HEK293 (cell line): ENCODE data around the gene FYTTD1.

ENCODE experiments used
- CTCF ChIA-PET: fragments of 350-600 bp; formaldehyde crosslinking; extraction: SDS; loops from one replicate; lab custom pipeline; 2021; ENCODE audit warnings: antibody characterized with exemption; lab: Yijun Ruan, JAX
- POLR2A ChIA-PET: fragments of 300-600 bp; formaldehyde crosslinking; extraction: SDS; loops from one replicate; lab custom pipeline; 2020; ENCODE audit warnings: antibody characterized with exemption, inconsistent platforms; lab: Yijun Ruan, JAX
- H3K27ac ChIP-seq: fragments of 200-500 bp; sonication (Bioruptor generic); 2 replicates; pipeline ENCODE4 v1.5.1; 2014; ENCODE audit warnings: low read depth, low read length, control low read depth, inconsistent platforms; ENCODE audit errors: extremely low read depth
- H3K36me3 ChIP-seq, 2 experiments: fragments of 200-500 bp in 1 of 2; sonication (Bioruptor generic) in 1 of 2; 1 replicate in 1 of 2; 2 replicates in 1 of 2; pipeline ENCODE4 v1.5.1; 2014 to 2017; ENCODE audit warnings: inconsistent platforms in 2 of 2, low read length in 2 of 2; ENCODE audit not compliant: control insufficient read depth in 2 of 2, insufficient read depth in 1 of 2
- H3K4me1 ChIP-seq: fragments of 200-500 bp; sonication (Bioruptor generic); 2 replicates; pipeline ENCODE4 v1.5.1; 2014; ENCODE audit warnings: mild to moderate bottlenecking, low read length, inconsistent platforms; ENCODE audit not compliant: control insufficient read depth, insufficient read depth
- H3K4me3 ChIP-seq: 2 replicates; pipeline ENCODE4 v1.5.1; 2011; ENCODE audit warnings: low read depth, mild to moderate bottlenecking, control low read depth, low read length, moderate library complexity
- H3K9me3 ChIP-seq: fragments of 200-500 bp; sonication (Bioruptor generic); 2 replicates; pipeline ENCODE4 v1.5.1; 2014; ENCODE audit warnings: low read depth, low read length, inconsistent platforms; ENCODE audit not compliant: control insufficient read depth, insufficient read depth
- BCL11B ChIP-seq: fragments of 450-650 bp; formaldehyde crosslinking; IDR thresholded peaks from 2 replicates; pipeline ENCODE4 v1.5.1; 2016; ENCODE audit warnings: low read depth, missing biosample characterization, missing genetic modification characterization
- GLI4 ChIP-seq: fragments of 450-650 bp; formaldehyde crosslinking; IDR thresholded peaks from 2 replicates; pipeline ENCODE4 v1.5.1; 2016; ENCODE audit warnings: missing biosample characterization, missing genetic modification characterization
- GLIS2 ChIP-seq: fragments of 450-650 bp; formaldehyde crosslinking; IDR thresholded peaks from 2 replicates; pipeline ENCODE4 v1.5.1; 2016; ENCODE audit warnings: missing biosample characterization, missing genetic modification characterization
- KLF16 ChIP-seq: fragments of 450-650 bp; formaldehyde crosslinking; IDR thresholded peaks from 2 replicates; pipeline ENCODE4 v1.5.1; 2017; ENCODE audit warnings: missing biosample characterization, missing genetic modification characterization
- KLF9 ChIP-seq: fragments of 450-650 bp; formaldehyde crosslinking; IDR thresholded peaks from 2 replicates; pipeline ENCODE4 v1.5.1; 2016; ENCODE audit warnings: missing biosample characterization, missing genetic modification characterization, low read depth
- RBAK ChIP-seq: fragments of 450-650 bp; formaldehyde crosslinking; IDR thresholded peaks from 2 replicates; pipeline ENCODE4 v1.5.1; 2016; ENCODE audit warnings: missing biosample characterization, missing genetic modification characterization
- SP2 ChIP-seq: fragments of 450-650 bp; formaldehyde crosslinking; IDR thresholded peaks from 2 replicates; pipeline ENCODE4 v1.5.1; 2016; ENCODE audit warnings: missing biosample characterization, missing genetic modification characterization
- SP3 ChIP-seq: fragments of 450-650 bp; formaldehyde crosslinking; IDR thresholded peaks from 2 replicates; pipeline ENCODE4 v1.5.1; 2016; ENCODE audit warnings: missing biosample characterization, missing genetic modification characterization
- SP7 ChIP-seq: fragments of 450-650 bp; formaldehyde crosslinking; IDR thresholded peaks from 2 replicates; pipeline ENCODE4 v1.5.1; 2016; ENCODE audit warnings: missing biosample characterization, missing genetic modification characterization
- ZFHX2 ChIP-seq: fragments of 450-650 bp; formaldehyde crosslinking; conservative IDR thresholded peaks from 2 replicates; pipeline ENCODE4 v1.5.1; 2016; ENCODE audit warnings: missing biosample characterization, missing genetic modification characterization
- ZNF112 ChIP-seq: fragments of 450-650 bp; formaldehyde crosslinking; IDR thresholded peaks from 2 replicates; pipeline ENCODE4 v1.5.0; 2017; ENCODE audit warnings: missing biosample characterization, missing genetic modification characterization
- ZNF133 ChIP-seq: fragments of 450-650 bp; formaldehyde crosslinking; IDR thresholded peaks from 2 replicates; pipeline ENCODE4 v1.5.1; 2016; ENCODE audit warnings: missing biosample characterization, missing genetic modification characterization
- ZNF169 ChIP-seq: fragments of 450-650 bp; formaldehyde crosslinking; IDR thresholded peaks from 2 replicates; pipeline ENCODE4 v1.5.1; 2016; ENCODE audit warnings: missing biosample characterization, missing genetic modification characterization
- ZNF274 ChIP-seq, 2 experiments: fragments of 200-500 bp in 1 of 2; fragments of 450-650 bp in 1 of 2; sonication (Bioruptor generic) in 1 of 2; formaldehyde crosslinking in 1 of 2; IDR thresholded peaks; 2 replicates each; pipeline versions ENCODE4 v1.5.1 to v1.6.1; 2014 to 2016; ENCODE audit warnings: borderline replicate concordance in 1 of 2, inconsistent platforms in 1 of 2, low read length in 1 of 2, missing biosample characterization in 1 of 2, missing genetic modification characterization in 1 of 2
- ZNF335 ChIP-seq: fragments of 450-650 bp; formaldehyde crosslinking; conservative IDR thresholded peaks from 2 replicates; pipeline ENCODE4 v1.5.1; 2016; ENCODE audit warnings: missing biosample characterization, missing genetic modification characterization
- ZNF341 ChIP-seq: fragments of 450-650 bp; formaldehyde crosslinking; IDR thresholded peaks from 2 replicates; pipeline ENCODE4; 2016; ENCODE audit warnings: low read depth, missing biosample characterization, missing genetic modification characterization
- ZNF529 ChIP-seq: fragments of 450-650 bp; formaldehyde crosslinking; IDR thresholded peaks from 2 replicates; pipeline ENCODE4 v1.5.1; 2017; ENCODE audit warnings: missing genetic modification characterization, missing biosample characterization; ENCODE audit not compliant: insufficient replicate concordance
- ZNF623 ChIP-seq: fragments of 450-650 bp; formaldehyde crosslinking; IDR thresholded peaks from 2 replicates; pipeline ENCODE4 v1.5.1; 2016; ENCODE audit warnings: missing biosample characterization, missing genetic modification characterization
- ZNF76 ChIP-seq: fragments of 450-650 bp; formaldehyde crosslinking; IDR thresholded peaks from 2 replicates; pipeline ENCODE4; 2016; ENCODE audit warnings: low read depth, missing biosample characterization, missing genetic modification characterization, borderline replicate concordance
- ZSCAN23 ChIP-seq: fragments of 450-650 bp; formaldehyde crosslinking; IDR thresholded peaks from 2 replicates; pipeline ENCODE4 v1.5.1; 2016; ENCODE audit warnings: missing biosample characterization, missing genetic modification characterization
- TF ChIP-seq, protein P1 (sequence below): fragments of 450-650 bp; formaldehyde crosslinking; IDR thresholded peaks from 2 replicates; pipeline ENCODE4 v1.5.1; 2016; ENCODE audit warnings: missing biosample characterization, missing genetic modification characterization
- TF ChIP-seq, protein P2 (sequence below): sonication (generic); formaldehyde crosslinking; IDR thresholded peaks from 2 replicates; pipeline ENCODE4 v1.8.1; 2022; ENCODE audit warnings: mild to moderate bottlenecking, moderate library complexity, missing genetic modification reagents
- TF ChIP-seq, protein P3 (sequence below): fragments of 450-650 bp; formaldehyde crosslinking; IDR thresholded peaks from 2 replicates; pipeline ENCODE4 v1.5.1; 2016; ENCODE audit warnings: missing biosample characterization, missing genetic modification characterization
- TF ChIP-seq, protein P4 (sequence below): fragments of 450-650 bp; IDR thresholded peaks from 2 replicates; pipeline ENCODE4 v1.5.1; 2018; ENCODE audit warnings: missing biosample characterization, missing genetic modification characterization
- TF ChIP-seq, protein P5 (sequence below): fragments of 450-650 bp; formaldehyde crosslinking; IDR thresholded peaks from 2 replicates; pipeline ENCODE4 v1.5.1; 2016; ENCODE audit warnings: missing biosample characterization, missing genetic modification characterization
- TF ChIP-seq, protein P6 (sequence below): fragments of 450-650 bp; formaldehyde crosslinking; IDR thresholded peaks from 2 replicates; pipeline ENCODE4 v1.5.1; 2017; ENCODE audit warnings: missing biosample characterization, missing genetic modification characterization

Gene FYTTD1, protein sequence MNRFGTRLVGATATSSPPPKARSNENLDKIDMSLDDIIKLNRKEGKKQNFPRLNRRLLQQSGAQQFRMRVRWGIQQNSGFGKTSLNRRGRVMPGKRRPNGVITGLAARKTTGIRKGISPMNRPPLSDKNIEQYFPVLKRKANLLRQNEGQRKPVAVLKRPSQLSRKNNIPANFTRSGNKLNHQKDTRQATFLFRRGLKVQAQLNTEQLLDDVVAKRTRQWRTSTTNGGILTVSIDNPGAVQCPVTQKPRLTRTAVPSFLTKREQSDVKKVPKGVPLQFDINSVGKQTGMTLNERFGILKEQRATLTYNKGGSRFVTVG

DNA sequence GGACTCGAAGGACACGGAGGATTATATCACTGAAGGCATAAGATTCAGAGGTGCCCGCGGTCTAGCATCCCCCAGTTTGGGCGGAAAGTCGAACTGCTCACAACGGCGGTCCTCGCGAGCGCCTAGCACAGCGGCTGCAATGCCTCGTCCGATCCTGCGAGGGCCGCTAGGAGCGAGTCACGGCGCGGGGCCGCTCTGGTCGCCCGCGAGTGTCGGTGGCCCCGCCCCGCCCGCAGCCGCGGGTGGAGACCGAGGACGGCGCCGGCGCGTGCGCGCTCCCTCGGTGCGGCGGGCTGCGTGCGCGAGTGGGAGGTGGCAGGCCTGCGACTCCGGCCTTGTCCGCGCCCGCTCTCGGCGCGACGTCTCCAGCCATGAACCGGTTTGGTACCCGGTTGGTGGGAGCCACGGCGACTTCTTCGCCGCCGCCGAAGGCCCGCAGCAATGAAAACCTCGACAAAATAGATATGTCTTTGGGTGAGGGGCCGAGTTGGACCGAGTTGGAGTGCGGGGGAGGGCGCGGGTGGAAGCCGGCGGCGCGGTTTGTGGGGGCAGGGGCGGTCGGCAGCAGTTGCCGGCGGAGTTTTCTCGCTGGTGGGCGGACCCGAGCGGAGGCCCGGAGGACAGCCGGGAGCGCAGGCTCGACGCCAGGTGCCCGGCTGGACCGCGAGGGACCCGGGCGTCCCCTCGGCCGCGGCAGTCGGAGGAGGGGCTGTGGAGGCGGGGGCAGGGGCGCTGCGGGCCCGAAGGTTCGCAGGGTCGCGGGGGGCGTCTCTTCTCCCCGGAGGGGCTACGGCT lies at the start of gene FYTTD1:
TSS of gene FYTTD1 (plus strand) at position 283 of the 795 bp plus-strand sequence. CDS start at position 372, 89 bp downstream.
- peak within 1 kb of the TSS; percentile 77 for H3K4me3 ChIP-seq
- peak within 1 kb of the TSS; percentile 85 for H3K27ac ChIP-seq
- H3K36me3 ChIP-seq, result no peaks in the 10 kb centered on the region
- H3K9me3 ChIP-seq, result no peaks in the 10 kb centered on the region
- CTCF ChIA-PET, result no interaction called here
- POLR2A ChIA-PET, result interaction anchor here (0.8 to 1.2 kb wide), 2 partner anchors 13 to 38 kb away, joined by 3 to 5 read pairs; partner anchors contain the start of gene RUBCN
- H3K4me1 ChIP-seq, result no peaks in the 10 kb centered on the region
- TF ChIP-seq, protein P1, sequence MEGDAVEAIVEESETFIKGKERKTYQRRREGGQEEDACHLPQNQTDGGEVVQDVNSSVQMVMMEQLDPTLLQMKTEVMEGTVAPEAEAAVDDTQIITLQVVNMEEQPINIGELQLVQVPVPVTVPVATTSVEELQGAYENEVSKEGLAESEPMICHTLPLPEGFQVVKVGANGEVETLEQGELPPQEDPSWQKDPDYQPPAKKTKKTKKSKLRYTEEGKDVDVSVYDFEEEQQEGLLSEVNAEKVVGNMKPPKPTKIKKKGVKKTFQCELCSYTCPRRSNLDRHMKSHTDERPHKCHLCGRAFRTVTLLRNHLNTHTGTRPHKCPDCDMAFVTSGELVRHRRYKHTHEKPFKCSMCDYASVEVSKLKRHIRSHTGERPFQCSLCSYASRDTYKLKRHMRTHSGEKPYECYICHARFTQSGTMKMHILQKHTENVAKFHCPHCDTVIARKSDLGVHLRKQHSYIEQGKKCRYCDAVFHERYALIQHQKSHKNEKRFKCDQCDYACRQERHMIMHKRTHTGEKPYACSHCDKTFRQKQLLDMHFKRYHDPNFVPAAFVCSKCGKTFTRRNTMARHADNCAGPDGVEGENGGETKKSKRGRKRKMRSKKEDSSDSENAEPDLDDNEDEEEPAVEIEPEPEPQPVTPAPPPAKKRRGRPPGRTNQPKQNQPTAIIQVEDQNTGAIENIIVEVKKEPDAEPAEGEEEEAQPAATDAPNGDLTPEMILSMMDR (tag by site-specific recombination), result peak; percentile 35; the same call in 1 of the 2 replicates
- peak; percentile 72 for TF ChIP-seq KLF9
- peak; percentile 23; the same call in 1 of the 2 replicates for TF ChIP-seq ZNF76 (tag by site-specific recombination)
- 0 out of 2 replicates have a peak, but pooled peaks have one; percentile 47 for TF ChIP-seq ZNF341 (tag by site-specific recombination)
- TF ChIP-seq BCL11B (tag by site-specific recombination), result 0 out of 2 replicates have a peak, but pooled peaks have one; percentile 1
- no peak for TF ChIP-seq SP2 (tag by site-specific recombination)
- TF ChIP-seq, protein P2, sequence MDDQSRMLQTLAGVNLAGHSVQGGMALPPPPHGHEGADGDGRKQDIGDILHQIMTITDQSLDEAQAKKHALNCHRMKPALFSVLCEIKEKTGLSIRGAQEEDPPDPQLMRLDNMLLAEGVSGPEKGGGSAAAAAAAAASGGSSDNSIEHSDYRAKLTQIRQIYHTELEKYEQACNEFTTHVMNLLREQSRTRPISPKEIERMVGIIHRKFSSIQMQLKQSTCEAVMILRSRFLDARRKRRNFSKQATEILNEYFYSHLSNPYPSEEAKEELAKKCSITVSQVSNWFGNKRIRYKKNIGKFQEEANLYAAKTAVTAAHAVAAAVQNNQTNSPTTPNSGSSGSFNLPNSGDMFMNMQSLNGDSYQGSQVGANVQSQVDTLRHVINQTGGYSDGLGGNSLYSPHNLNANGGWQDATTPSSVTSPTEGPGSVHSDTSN (CRISPR knock-in tag), result peak; percentile 80
- TF ChIP-seq GLIS2 (tag by site-specific recombination), result peak; percentile 52; the same call in 1 of the 2 replicates
- TF ChIP-seq SP3 (tag by site-specific recombination), result peak; percentile 43
- TF ChIP-seq, protein P3, sequence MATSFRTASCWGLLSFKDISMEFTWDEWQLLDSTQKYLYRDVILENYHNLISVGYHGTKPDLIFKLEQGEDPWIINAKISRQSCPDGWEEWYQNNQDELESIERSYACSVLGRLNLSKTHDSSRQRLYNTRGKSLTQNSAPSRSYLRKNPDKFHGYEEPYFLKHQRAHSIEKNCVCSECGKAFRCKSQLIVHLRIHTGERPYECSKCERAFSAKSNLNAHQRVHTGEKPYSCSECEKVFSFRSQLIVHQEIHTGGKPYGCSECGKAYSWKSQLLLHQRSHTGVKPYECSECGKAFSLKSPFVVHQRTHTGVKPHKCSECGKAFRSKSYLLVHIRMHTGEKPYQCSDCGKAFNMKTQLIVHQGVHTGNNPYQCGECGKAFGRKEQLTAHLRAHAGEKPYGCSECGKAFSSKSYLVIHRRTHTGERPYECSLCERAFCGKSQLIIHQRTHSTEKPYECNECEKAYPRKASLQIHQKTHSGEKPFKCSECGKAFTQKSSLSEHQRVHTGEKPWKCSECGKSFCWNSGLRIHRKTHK (tag by site-specific recombination), result no peak
- TF ChIP-seq SP7 (tag by site-specific recombination), result 0 out of 2 replicates have a peak, but pooled peaks have one; percentile 52
- TF ChIP-seq ZNF529, result no peak
- no peak for TF ChIP-seq ZNF133 (tag by site-specific recombination)
- TF ChIP-seq ZNF335, result no peak; the same call in 1 of the 2 replicates
- TF ChIP-seq RBAK (tag by site-specific recombination), result no peak
- TF ChIP-seq, protein P4, sequence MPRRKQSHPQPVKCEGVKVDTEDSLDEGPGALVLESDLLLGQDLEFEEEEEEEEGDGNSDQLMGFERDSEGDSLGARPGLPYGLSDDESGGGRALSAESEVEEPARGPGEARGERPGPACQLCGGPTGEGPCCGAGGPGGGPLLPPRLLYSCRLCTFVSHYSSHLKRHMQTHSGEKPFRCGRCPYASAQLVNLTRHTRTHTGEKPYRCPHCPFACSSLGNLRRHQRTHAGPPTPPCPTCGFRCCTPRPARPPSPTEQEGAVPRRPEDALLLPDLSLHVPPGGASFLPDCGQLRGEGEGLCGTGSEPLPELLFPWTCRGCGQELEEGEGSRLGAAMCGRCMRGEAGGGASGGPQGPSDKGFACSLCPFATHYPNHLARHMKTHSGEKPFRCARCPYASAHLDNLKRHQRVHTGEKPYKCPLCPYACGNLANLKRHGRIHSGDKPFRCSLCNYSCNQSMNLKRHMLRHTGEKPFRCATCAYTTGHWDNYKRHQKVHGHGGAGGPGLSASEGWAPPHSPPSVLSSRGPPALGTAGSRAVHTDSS (tag by site-specific recombination), result no peak
- TF ChIP-seq ZFHX2 (tag by site-specific recombination), result peak; percentile 97
- TF ChIP-seq, protein P5, sequence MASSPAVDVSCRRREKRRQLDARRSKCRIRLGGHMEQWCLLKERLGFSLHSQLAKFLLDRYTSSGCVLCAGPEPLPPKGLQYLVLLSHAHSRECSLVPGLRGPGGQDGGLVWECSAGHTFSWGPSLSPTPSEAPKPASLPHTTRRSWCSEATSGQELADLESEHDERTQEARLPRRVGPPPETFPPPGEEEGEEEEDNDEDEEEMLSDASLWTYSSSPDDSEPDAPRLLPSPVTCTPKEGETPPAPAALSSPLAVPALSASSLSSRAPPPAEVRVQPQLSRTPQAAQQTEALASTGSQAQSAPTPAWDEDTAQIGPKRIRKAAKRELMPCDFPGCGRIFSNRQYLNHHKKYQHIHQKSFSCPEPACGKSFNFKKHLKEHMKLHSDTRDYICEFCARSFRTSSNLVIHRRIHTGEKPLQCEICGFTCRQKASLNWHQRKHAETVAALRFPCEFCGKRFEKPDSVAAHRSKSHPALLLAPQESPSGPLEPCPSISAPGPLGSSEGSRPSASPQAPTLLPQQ (tag by site-specific recombination), result no peak
- TF ChIP-seq ZNF623, result no peak
- TF ChIP-seq KLF16, result peak; percentile 65
- TF ChIP-seq ZNF112 (tag by site-specific recombination), result no peak
- no peak for TF ChIP-seq ZNF274 (IDR thresholded peaks at IDR 0.05; ENCODE audit: low read length)
- TF ChIP-seq ZNF274 (tag by site-specific recombination; IDR thresholded peaks at IDR 0.05; ENCODE audit: borderline replicate concordance), result no peak
- TF ChIP-seq ZNF169 (tag by site-specific recombination), result no peak
- 0 out of 2 replicates have a peak, but pooled peaks have one; percentile 66 for TF ChIP-seq GLI4 (tag by site-specific recombination)
- no peak for TF ChIP-seq ZSCAN23
- TF ChIP-seq, protein P6, sequence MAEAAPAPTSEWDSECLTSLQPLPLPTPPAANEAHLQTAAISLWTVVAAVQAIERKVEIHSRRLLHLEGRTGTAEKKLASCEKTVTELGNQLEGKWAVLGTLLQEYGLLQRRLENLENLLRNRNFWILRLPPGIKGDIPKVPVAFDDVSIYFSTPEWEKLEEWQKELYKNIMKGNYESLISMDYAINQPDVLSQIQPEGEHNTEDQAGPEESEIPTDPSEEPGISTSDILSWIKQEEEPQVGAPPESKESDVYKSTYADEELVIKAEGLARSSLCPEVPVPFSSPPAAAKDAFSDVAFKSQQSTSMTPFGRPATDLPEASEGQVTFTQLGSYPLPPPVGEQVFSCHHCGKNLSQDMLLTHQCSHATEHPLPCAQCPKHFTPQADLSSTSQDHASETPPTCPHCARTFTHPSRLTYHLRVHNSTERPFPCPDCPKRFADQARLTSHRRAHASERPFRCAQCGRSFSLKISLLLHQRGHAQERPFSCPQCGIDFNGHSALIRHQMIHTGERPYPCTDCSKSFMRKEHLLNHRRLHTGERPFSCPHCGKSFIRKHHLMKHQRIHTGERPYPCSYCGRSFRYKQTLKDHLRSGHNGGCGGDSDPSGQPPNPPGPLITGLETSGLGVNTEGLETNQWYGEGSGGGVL (tag by site-specific recombination), result peak; percentile 12; the same call in 1 of the 2 replicates
